GM12878 (cell line): Measurements from ENCODE around the gene KLHL22. TPM values are rescaled to one million over a fixed set of nuclear protein-coding genes. Genes with fewer than 3 reads are reported as not detected.

Experiments used
- ATAC-seq: fragments of 200-7000 bp; cut with Tn5 transposase; 3 replicates; pipeline ENCODE4 v1.9.1; 2020; ENCODE audit warnings: mild to moderate bottlenecking, moderate library complexity
- BruUV-seq: library from RNA; stranded (reverse); fragments of 400-500 nt; replicated peaks from 2 replicates; lab custom pipeline; 2021; lab: Mats Ljungman, UMichigan
- CTCF ChIA-PET: fragments of 300-600 bp; sonication (Branson Sonifier 250); formaldehyde crosslinking; extraction: SDS; loops from one replicate; lab custom pipeline; 2021; ENCODE audit warnings: inconsistent platforms; lab: Yijun Ruan, JAX
- POLR2A ChIA-PET: fragments of 350-600 bp; formaldehyde crosslinking; extraction: SDS; loops from one replicate; lab custom pipeline; 2021; ENCODE audit warnings: inconsistent platforms; lab: Charles Lee
- RAD21 ChIA-PET: fragments of 300-600 bp; sonication (Branson Sonifier 250); formaldehyde crosslinking; loops from one replicate; lab custom pipeline; 2023; ENCODE audit warnings: antibody characterized with exemption; ENCODE audit not compliant: unreplicated experiment; lab: Charles Lee
- SMC1A ChIA-PET: fragments of 300-600 bp; sonication (Branson Sonifier 250); formaldehyde crosslinking; loops from one replicate; lab custom pipeline; 2023; ENCODE audit not compliant: unreplicated experiment, uncharacterized antibody; lab: Charles Lee
- DNase-seq: peaks from one replicate; pipeline ENCODE4 v3.0.0-alpha.2; 2011; ENCODE audit warnings: low read depth, low spot score
- FAIRE-seq: peaks from 3 replicates; lab custom pipeline; 2011; peaks lifted over from hg19 to GRCh38; lab: Jason Lieb, UNC
- H2AFZ ChIP-seq: 2 replicates; pipeline ENCODE4 v1.6.0; 2011; ENCODE audit warnings: low read depth, low read length, control low read depth; ENCODE audit not compliant: control insufficient read depth
- H3K27ac ChIP-seq: 2 replicates; pipeline ENCODE4 v1.5.1; 2011; ENCODE audit warnings: control low read depth; ENCODE audit not compliant: control insufficient read depth, insufficient read depth
- H3K27me3 ChIP-seq, 2 experiments: replicated peaks in 1 of 2; 2 replicates each; pipeline versions ENCODE4 v1.6.0 to v1.6.1; 2011; ENCODE audit warnings: low read length in 1 of 2; ENCODE audit not compliant: control insufficient read depth in 2 of 2, insufficient read depth in 2 of 2
- H3K36me3 ChIP-seq, 2 experiments: 2 replicates each; pipeline ENCODE4 v1.5.1; 2011; ENCODE audit warnings: low read length in 1 of 2; ENCODE audit not compliant: control insufficient read depth in 2 of 2, insufficient read depth in 2 of 2
- H3K4me1 ChIP-seq: 2 replicates; pipeline ENCODE4 v1.6.1; 2011; ENCODE audit warnings: mild to moderate bottlenecking, low read length, moderate library complexity, mixed read lengths; ENCODE audit not compliant: control insufficient read depth, insufficient read depth
- H3K4me2 ChIP-seq: 2 replicates; pipeline ENCODE4 v1.6.0; 2011; ENCODE audit warnings: control low read depth; ENCODE audit not compliant: control insufficient read depth, insufficient read depth
- H3K4me3 ChIP-seq: fragments of 200-600 bp; sonication (generic); 2 replicates; pipeline ENCODE4 v1.5.1; 2016
- H3K79me2 ChIP-seq: 2 replicates; pipeline ENCODE4 v1.6.0; 2011; ENCODE audit warnings: low read length; ENCODE audit not compliant: control insufficient read depth, insufficient read depth
- H3K9ac ChIP-seq: 2 replicates; pipeline ENCODE4 v1.8.0; 2011; ENCODE audit warnings: low read length, control low read depth, mixed read lengths; ENCODE audit not compliant: control insufficient read depth, insufficient read depth
- H3K9me3 ChIP-seq: replicated peaks from 3 replicates; pipeline ENCODE4 v1.5.1; 2011; ENCODE audit warnings: mild to moderate bottlenecking, low read length; ENCODE audit not compliant: control insufficient read depth, insufficient read depth
- H4K20me1 ChIP-seq: 2 replicates; pipeline ENCODE4 v1.6.0; 2011; ENCODE audit not compliant: control insufficient read depth, insufficient read depth
- BACH1 ChIP-seq: fragments of 450-650 bp; IDR thresholded peaks from 2 replicates; pipeline ENCODE4 v1.6.1; 2017; ENCODE audit warnings: mild to moderate bottlenecking, borderline replicate concordance
- EED ChIP-seq: sonication (generic); IDR thresholded peaks from 2 replicates; pipeline ENCODE4 v1.6.1; 2016; ENCODE audit warnings: antibody characterized with exemption, low read depth
- FOS ChIP-seq: IDR thresholded peaks from 3 replicates; pipeline ENCODE4 v1.6.1; 2011; ENCODE audit warnings: borderline replicate concordance; ENCODE audit not compliant: insufficient read length; ENCODE audit errors: extremely low read depth
- IKZF2 ChIP-seq, 2 experiments: fragments of 450-650 bp; IDR thresholded peaks; 2 replicates each; pipeline ENCODE4 v1.6.1; 2017; ENCODE audit warnings: mild to moderate bottlenecking in 2 of 2, moderate library complexity in 2 of 2
- LARP7 ChIP-seq: fragments of 450-650 bp; IDR thresholded peaks from 2 replicates; pipeline ENCODE4 v1.6.1; 2017; ENCODE audit warnings: mild to moderate bottlenecking
- PKNOX1 ChIP-seq: fragments of 450-650 bp; IDR thresholded peaks from 2 replicates; pipeline ENCODE4 v1.6.1; 2016; ENCODE audit warnings: mild to moderate bottlenecking
- RAD21 ChIP-seq: IDR thresholded peaks from 2 replicates; pipeline ENCODE4 v1.6.1; 2011; ENCODE audit warnings: mild to moderate bottlenecking, low read depth, low read length, moderate library complexity; ENCODE audit not compliant: insufficient read depth
- RUNX3 ChIP-seq: IDR thresholded peaks from 2 replicates; pipeline ENCODE4 v1.6.1; 2012; ENCODE audit warnings: low read length, inconsistent platforms
- SMAD1 ChIP-seq: fragments of 450-650 bp; IDR thresholded peaks from 2 replicates; pipeline ENCODE4 v1.6.1; 2018; ENCODE audit warnings: mild to moderate bottlenecking, low read depth; ENCODE audit not compliant: partially characterized antibody
- SPI1 ChIP-seq: IDR thresholded peaks from 2 replicates; pipeline ENCODE4 v1.6.1; 2011; ENCODE audit warnings: low read depth, mild to moderate bottlenecking, low read length, moderate library complexity, borderline replicate concordance; ENCODE audit not compliant: insufficient read depth
- ZBTB11 ChIP-seq: fragments of 450-650 bp; formaldehyde crosslinking; IDR thresholded peaks from 2 replicates; pipeline ENCODE4 v1.5.0; 2022; ENCODE audit warnings: mild to moderate bottlenecking, missing genetic modification characterization
- ZBTB40 ChIP-seq: fragments of 450-650 bp; IDR thresholded peaks from 2 replicates; pipeline ENCODE4 v1.6.1; 2016; ENCODE audit warnings: mild to moderate bottlenecking, moderate library complexity, borderline replicate concordance
- WGBS: methylation state at CpG from one replicate; pipeline ENCODE4 v1.1.6; 2016; ENCODE audit warnings: low lambda C conversion rate; ENCODE audit not compliant: insufficient replicate concordance, insufficient coverage; ENCODE audit errors: missing lambda C conversion rate; 5-methylcytosine and 5-hydroxymethylcytosine counted together
- in situ Hi-C: fragments of 300-500 bp; cut with MboI; formaldehyde crosslinking; loops from 9 replicates; pipeline ENCODE4 v1.14.3; 2018; ENCODE audit warnings: mixed read lengths
- intact Hi-C: fragments of 100-400 bp; cut with micrococcal nuclease; formaldehyde crosslinking; loops from one replicate; pipeline ENCODE4 v1.14.2; 2022; ENCODE audit not compliant: unreplicated experiment
- polyA plus RNA-seq, 11 experiments: library from polyadenylated mRNA; depleted of rRNA in 4 of 11; unstranded in 6 of 11; stranded (reverse) in 5 of 11; fragments of >200 nt; fragmentation: Nextera tagmentation in 4 of 11; fragmentation: Illumina TruSeq in 1 of 11; extraction: Ambion mirVana in 4 of 11; extraction: Trizol in 1 of 11; gene quantifications; 1 replicate in 1 of 11; 2 replicates in 10 of 11; pipeline versions ENCODE4 v1.2.1 to v1.2.3, GENCODE V29; 2011 to 2016; ENCODE audit warnings: inconsistent platforms in 2 of 11, missing spikeins in 2 of 11, low read depth in 1 of 11
- total RNA-seq, 4 experiments: library from RNA; depleted of rRNA in 3 of 4; stranded (reverse); fragments of >200 nt in 3 of 4; fragmentation: Illumina TruSeq in 1 of 4; extraction: Trizol in 1 of 4; gene quantifications; 2 replicates each; pipeline versions ENCODE4 v1.2.1 to v1.2.3, GENCODE V29; 2013 to 2021

Gene KLHL22
- total and polyA plus RNA-seq, 10 of the 15 experiments (the other 5 are each of a cell fraction or from before 2014, with no cell fraction given) = 0.06 to 22.1 (median 14.2) TPM

- CTCF ChIA-PET = interaction anchor here (0.6 kb wide), 1 partner anchor 22 kb away, joined by 3 read pairs; no protein-coding TSS in a partner anchor
- H3K4me2 ChIP-seq = peak overlapping the region; percentile 99
- ATAC-seq = no peak
- WGBS = 28% methylated on average over 2 of the region's 2 CpGs
- H3K4me1 ChIP-seq = peaks cover 8% of the 10 kb centered on the region
- DNase-seq = no peak
- H3K9ac ChIP-seq = no peak overlapping the region
- no peaks in the 10 kb centered on the region for H3K36me3 ChIP-seq
- no peak overlapping the region for H3K27ac ChIP-seq
- no TSS peak for BruUV-seq
- TF ChIP-seq BACH1 (no peak), IKZF2 (IDR thresholded peaks at IDR 0.05) (no peak), ZBTB40 (no peak), SPI1 (peak; percentile 45; the same call in 1 of the 2 replicates), EED (no peak), RAD21 (no peak), PKNOX1 (0 out of 2 replicates have a peak, but pooled peaks have one; percentile 26), LARP7 (no peak), ZBTB11 (CRISPR knock-in tag) (no peak), FOS (no peak), RUNX3 (no peak), SMAD1 (no peak)
- no peaks in the 10 kb centered on the region for H3K9me3 ChIP-seq
- no peak overlapping the region for H3K4me3 ChIP-seq
- in situ Hi-C loops = no loop called here
- intact Hi-C loops = no loop called here
- H4K20me1 ChIP-seq = no peaks in the 10 kb centered on the region
- H3K27me3 ChIP-seq = no peaks in the 10 kb centered on the region
- H2AFZ ChIP-seq = no peak overlapping the region
- RAD21 ChIA-PET = no interaction called here
- no peaks in the 10 kb centered on the region for H3K79me2 ChIP-seq
- POLR2A ChIA-PET = no interaction called here
- no peak for FAIRE-seq
- SMC1A ChIA-PET = interaction anchor here (1.4 to 1.6 kb wide), 2 partner anchors 11 to 61 kb away, joined by 3 to 4 read pairs; no protein-coding TSS in a partner anchor
These were observed 99.7 kb downstream of the KLHL22 start for GRCh38 chr22:20395907-20396287.
